Measurements from ENCODE around the gene ACVR1B.
A peak's percentile ranks its signal among the peaks of the same experiment; 100 is the strongest.
"Not testable (repeated sequence)": the region's sequence is repeated elsewhere in the genome, so short reads cannot be mapped to it uniquely, and the experiment has no call there.

Gene ACVR1B

DNA sequence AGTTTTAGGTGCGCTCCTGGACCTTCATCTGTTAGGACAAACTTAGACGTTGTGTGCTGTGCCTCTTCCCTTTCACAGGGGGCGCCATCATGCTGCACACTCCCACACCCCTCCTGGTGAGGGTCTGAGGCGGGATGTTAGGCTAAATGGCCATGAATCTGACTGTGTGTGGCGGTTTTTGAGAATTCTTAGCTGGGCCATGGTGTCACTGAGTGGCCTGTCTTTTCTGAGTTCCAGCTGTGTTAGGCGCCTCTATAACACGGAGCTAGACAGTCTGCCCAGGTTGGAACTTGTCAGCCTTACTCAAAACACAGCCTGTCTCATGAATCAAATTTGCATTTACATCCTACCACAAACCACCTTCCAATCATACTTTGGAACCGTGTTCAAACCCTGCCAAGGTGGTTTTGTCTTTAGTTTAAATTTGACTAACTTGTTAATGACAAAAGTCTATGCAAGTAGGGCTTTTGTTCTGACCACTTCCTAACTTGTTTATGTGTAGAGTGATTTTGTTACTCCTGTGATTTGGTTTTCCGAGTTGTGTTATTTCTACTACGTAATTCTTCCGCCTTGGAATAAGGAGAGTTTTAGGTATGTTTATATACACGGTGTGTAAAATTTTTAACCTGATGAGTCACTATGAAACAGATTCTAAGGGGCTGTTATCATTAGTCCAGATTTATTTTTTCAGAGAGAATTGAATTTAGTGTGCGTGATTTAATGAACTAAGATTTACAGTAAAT lies 19.6 kb downstream of the ACVR1B start:
- DNase-seq (ENCODE audit: low read depth in 2 of 2): peak; percentile 32 to 33

DNA sequence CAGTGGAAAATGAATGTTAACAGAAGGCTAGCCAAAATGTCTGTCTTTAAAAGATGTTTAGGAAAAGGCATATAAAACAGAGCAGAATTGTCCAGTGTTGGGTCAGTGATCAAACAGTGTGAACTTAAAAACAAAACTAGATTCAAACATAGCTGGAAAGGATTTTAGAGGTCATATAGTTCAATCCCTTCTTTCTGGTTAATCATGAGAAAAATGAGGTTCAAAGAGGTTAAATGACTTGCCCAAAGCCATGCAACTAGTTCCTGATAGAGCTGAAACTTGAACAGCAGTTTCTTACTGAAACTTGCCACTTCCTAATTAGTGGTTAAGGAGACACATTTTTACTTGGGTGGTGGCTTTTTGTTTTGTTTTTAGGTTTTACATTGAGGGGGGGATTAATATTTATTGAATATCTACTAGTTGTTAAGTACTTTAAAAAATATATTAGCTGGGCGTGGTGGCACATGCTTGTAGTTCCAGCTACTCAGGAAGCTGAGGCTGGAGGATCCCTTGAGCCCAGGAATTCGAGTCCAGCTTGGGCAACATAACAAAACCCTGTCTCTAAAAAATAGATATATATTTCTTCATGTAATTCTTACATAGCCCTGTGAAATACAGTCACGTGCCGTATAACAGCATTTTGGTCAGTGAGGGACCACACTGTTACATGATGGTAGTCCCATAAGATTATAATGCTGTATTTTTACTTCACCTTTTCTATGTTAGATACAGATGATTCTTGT lies 20.4 kb downstream of the ACVR1B start:
- no peak for DNase-seq (ENCODE audit: low read depth in 2 of 2)

DNA sequence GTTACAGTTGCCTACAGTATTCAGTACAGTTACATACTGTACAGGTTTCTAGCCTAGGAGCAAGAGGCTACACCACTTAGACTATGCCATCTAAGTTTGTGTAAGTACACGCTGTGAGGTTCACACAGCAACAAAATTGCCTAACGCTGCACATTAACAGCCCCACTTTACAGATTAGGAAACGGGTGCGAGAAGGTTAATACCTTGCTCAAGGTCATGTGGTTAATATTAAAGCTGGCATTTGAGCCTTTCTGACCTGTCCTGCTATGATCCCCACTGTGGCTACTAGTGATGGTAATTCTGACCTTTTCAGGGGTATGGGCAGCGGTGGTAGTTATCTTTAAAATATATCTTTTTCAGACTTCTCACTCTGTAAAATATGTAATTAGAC lies 20.9 kb downstream of the ACVR1B start:
- no peak for DNase-seq (ENCODE audit: low read depth in 2 of 2)

DNA sequence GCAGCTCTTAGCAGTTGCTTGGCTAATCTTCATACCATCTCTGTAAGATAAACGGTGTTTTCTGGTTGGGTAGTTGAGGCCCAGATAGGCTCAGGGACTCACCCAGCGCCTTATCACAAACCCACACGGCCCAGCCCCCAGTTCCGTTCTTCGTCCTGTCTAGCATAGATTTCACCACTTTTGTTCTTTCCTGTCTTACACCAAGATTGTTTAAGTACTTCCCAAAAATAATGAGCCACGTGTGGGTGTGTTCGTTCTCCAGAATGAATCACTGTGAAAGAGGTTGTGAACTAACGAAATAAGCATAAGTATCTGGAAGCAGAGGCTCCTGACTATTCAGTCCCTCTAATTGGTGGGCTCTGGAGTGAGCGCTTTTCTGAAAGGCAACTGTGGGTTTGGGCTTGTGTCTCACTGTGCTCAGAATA lies 21.4 kb downstream of the ACVR1B start:
- peak; percentile 40 to 65 for DNase-seq (ENCODE audit: low read depth in 2 of 2)

DNA sequence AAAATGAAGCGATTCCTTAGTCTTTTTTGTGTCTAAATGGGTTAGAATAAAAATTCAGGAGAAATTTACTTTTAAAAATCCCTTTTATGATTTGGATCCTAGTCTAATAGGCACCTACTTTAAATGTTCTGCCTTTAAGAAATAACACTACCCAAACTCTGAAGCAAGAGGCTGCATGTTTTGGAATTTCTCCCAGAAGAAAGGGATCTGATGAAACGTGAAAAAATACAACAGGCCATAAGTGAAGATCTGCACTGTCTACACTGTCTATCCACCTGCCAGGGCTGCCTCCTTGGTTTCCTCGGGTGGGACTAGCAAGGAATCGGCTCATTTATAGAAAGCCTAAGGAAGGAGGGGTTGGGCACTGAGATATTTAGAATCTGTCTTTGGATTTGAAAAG lies 22.1 kb downstream of the ACVR1B start:
- no peak for DNase-seq (ENCODE audit: low read depth in 2 of 2)

DNA sequence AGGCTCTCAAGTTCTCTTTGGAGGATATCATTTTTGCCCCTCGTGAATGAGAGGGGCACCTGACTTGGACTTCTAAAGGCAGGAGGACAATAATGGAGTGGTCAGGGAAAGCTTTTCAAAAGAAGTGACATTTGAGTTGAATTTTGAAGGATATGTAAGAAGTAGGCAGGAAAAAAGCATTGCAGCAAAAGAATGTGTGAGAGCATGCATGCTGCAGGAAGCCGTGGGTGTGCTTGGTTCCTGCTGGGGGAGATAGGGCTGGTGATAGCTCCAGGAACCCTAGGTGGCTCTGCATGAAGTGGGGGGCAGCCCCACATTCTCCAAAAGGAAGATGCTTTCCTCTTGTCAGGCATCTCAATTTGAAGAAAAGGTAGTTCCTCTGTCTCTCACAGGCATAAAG lies 23.1 kb downstream of the ACVR1B start:
- no peak for DNase-seq (ENCODE audit: low read depth in 2 of 2)

DNA sequence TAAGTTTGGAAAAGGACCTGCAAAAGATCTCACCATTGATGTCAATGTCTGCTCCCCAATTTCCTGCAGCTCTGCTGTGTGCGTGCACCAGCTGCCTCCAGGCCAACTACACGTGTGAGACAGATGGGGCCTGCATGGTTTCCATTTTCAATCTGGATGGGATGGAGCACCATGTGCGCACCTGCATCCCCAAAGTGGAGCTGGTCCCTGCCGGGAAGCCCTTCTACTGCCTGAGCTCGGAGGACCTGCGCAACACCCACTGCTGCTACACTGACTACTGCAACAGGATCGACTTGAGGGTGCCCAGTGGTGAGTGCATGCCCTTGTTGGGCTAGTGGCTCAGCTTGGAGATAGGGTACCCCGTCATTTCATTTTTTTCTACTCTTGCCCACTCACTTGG lies 23.7 kb downstream of the ACVR1B start:
- no peak for DNase-seq (ENCODE audit: low read depth in 2 of 2)

DNA sequence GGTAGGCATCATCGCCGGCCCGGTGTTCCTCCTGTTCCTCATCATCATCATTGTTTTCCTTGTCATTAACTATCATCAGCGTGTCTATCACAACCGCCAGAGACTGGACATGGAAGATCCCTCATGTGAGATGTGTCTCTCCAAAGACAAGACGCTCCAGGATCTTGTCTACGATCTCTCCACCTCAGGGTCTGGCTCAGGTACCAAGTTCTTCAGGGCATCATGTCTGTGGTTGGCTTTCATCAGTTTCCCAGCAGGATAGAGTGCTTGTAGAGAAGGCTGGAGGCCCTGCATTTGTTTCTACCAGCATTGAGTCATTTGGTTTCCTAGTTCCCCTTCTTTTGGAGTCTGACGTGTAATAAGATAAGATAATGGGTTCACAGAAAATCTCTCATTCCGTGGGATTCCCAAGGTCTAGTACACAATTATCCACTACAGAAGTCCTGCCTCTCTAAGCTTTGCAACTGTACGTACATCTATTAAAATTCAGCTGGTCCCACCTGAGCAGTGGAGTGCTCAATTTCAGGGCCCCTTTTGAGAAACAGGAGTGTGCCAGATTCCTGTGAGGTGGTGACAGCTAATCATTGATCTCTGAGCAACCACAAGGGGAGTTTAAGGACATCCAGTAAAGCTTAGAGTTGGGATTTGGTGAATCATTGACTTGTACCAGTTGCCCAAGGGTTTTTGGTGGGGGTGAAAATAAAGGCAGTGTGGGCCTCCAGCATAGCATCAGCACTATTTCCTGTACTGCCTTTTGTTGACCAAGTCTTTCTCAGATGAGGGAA lies 25.1 kb downstream of the ACVR1B start:
- no peak for DNase-seq (ENCODE audit: low read depth in 2 of 2)

DNA sequence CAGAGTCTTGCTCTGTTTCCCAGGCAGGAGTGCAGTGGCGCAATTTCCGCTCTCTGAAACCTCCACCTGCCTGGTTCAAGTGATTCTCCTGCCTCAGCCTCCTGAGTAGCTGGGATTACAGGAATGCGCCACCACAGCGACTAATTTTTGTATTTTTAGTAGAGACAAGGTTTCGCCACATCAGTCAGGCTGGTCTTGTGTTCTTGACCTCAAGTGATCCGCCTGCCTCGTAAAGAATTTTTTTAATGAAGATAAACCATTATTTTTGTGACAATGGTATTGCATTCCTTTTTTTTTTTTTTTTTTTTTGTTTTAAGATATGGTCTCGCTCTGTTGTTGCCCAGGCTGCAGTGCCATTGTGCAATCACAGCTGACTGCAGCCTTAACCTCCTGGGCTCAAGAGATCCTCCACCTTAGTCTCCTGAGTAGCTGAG lies 25.8 kb downstream of the ACVR1B start:
- DNase-seq (ENCODE audit: low read depth in 2 of 2): no peak

DNA sequence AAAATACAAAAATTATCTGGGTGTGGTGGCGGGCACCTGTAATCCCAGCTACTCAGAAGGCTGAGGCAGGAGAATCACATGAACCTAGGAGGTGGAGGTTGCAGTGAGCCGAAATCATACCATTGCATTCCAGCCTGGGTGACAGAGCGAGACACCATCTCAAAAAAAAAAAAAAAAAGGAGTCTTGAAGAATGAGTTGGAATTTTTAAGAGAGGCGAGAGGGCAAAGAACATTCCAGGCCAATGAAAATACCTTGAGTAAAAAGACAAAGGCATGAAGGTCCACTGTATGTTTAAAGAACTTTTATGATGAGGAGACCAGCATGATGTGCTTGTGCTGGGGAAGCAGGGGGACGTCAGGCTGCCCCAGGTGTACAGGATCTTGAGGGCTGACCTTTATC lies 27.8 kb downstream of the ACVR1B start:
- DNase-seq (ENCODE audit: low read depth in 2 of 2): not testable (repeated sequence)

DNA sequence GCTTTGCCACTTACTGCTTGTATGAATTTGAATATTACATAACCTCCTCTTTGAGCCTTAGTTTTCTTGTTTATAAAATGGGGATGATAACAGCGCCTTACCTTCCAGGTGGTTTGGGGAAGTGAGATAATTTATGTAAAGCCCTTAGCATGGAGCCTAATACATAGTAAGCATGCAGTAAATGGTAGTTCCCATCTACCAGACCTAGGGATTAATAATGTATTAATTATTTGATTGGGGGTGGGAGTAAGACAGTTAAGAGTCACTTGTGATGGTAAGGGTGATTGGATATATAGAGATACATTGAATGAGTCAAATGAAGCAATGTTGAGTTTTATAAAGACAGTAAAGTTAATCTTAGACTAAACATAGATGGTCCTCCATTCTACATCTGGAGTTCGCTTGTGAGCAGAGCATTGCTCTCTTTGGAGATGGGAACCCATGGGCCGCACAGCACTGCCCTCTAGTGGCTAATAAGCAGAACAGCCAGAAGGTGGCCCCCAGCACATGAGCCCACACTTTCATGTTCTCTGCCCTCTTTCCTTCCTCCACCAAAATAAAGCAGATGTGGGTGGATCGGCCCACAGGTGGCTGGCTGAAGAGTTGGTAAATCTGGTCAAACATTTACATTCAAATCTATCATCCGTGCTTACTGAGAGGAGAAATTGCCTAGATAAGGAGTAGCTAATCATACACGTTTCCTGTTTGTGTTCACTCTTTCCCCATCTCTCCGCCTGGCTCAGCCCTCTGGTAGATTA lies 28.7 kb downstream of the ACVR1B start:
- DNase-seq (ENCODE audit: low read depth in 2 of 2): peak; percentile 36 to 49

DNA sequence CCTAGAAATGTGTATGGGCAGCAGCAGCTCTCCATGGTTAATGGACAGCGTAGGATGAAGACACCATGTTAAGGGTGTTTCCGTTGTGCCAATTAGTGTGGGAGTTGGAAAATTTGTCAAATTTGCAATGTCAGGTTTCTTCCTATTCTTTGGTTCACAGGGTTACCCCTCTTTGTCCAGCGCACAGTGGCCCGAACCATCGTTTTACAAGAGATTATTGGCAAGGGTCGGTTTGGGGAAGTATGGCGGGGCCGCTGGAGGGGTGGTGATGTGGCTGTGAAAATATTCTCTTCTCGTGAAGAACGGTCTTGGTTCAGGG lies 29.3 kb downstream of the ACVR1B start:
- no peak for DNase-seq (ENCODE audit: low read depth in 2 of 2)

DNA sequence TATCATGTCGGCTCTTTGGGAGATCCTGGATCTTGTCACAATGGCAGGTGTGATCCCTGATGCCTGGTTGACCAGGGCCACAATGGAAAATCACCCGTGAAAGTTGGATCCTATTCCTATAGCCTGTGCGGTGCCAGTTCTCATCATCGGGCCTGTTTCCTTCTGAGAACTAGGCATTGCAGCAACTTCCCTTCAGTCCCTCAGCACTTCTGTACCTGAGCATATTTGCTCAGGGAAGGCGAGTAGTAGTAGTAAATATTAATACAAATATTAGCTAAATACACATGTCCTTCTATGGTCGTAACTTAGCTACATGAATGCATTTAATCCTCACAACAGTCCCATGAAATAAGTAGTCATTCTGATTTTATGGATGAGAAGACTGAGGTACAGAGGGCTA lies 33.2 kb downstream of the ACVR1B start:
- no peak for DNase-seq (ENCODE audit: low read depth in 2 of 2)

DNA sequence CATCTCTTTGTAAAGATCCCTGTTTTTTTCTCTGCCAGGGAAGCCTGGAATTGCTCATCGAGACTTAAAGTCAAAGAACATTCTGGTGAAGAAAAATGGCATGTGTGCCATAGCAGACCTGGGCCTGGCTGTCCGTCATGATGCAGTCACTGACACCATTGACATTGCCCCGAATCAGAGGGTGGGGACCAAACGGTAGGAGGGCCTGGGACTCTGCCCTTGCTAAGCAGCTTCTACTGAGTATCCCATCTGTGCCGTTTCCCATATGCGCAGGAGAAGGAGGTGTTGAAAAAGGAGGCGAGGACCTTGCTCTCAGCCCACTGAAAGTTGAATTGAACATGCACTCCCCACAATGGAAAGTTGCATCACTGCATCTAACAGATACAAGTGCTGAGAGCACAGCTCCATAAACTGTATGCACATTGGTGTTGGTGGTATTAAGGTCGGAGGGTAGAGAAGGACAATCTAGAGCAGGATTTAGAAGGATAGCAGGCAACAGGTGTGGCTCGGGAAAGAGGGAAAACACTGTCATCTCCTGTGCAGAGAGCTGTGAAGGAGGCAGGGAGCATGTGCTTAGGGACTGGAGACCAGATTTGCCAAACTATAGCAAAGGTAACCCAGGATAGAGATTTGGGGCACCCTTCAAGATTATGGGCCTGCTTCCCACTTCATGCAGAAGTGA lies 33.8 kb downstream of the ACVR1B start:
- DNase-seq (ENCODE audit: low read depth in 2 of 2): no peak

DNA sequence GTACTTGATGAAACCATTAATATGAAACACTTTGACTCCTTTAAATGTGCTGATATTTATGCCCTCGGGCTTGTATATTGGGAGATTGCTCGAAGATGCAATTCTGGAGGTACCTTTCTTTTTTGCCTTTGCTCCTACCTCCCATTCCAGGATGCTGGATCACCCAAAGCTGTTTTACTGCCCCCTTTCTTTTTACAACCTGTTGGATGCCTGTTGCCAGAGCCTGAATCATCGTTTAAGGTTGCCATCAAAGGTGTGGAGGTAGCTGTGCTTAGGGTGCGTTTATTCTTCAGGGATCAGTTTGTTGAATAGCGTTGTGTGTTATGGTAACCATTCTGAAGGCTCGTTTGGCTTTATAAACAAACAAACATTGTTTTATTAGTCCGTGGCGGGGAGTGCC lies 35.3 kb downstream of the ACVR1B start:
- DNase-seq (ENCODE audit: low read depth in 2 of 2): no peak

DNA sequence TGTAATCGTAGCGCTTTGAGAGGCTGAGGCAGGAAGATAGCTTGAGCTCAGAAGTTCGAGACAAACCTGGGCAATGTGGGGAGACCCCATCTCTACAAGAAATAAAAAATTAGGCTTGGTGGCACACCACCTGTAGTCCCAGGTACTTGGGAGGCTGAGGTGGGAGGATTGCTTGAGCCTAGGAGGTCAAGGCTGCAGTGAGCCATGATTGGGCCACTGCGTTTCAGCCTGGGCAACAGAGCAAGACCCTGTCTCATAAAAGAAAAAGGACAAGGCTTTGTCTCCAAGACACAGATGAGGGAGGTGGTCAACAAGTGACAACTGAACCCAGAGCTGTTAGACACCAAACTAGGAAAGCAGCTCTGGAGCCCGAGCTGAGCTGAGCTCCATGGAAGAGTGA lies 40.7 kb downstream of the ACVR1B start:
- no peak for DNase-seq (ENCODE audit: low read depth in 2 of 2)

DNA sequence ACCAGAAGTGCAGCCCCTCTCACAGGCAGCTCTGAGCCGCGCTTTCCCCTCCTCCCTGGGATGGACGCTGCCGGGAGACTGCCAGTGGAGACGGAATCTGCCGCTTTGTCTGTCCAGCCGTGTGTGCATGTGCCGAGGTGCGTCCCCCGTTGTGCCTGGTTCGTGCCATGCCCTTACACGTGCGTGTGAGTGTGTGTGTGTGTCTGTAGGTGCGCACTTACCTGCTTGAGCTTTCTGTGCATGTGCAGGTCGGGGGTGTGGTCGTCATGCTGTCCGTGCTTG lies 43.0 kb downstream of the ACVR1B start:
- DNase-seq (ENCODE audit: low read depth in 2 of 2): no peak

DNA sequence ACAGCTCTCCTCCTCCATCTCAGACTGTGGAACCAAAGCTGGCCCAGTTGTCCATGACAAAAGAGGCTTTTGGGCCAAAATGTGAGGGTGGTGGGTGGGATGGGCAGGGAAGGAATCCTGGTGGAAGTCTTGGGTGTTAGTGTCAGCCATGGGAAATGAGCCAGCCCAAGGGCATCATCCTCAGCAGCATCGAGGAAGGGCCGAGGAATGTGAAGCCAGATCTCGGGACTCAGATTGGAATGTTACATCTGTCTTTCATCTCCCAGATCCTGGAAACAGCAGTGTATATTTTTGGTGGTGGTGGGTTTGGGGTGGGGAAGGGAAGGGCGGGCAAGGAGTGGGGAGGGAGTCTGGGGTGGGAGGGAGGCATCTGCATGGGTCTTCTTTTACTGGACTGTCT lies 43.5 kb downstream of the ACVR1B start:
- DNase-seq (ENCODE audit: low read depth in 2 of 2): no peak

DNA sequence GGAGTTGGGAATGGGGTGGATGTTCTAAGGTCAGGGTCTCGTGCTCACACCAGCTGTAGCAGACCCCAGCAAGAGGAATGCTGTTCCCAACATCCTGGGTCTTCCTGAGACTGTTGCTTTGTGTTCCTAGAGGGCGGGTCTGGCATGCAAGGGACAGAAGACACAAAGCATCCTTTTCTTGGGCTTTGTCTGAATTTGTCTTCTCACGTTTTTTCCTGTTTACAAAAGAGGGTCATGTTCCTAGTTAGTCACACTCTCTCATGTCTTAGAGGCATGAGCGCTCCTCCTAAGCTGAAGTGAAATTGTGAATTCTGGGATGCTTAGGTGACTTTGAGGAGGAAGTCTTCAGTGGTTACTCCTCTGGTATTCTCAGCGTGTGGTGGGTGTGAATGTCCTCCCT lies 45.6 kb downstream of the ACVR1B start:
- DNase-seq (ENCODE audit: low read depth in 2 of 2): no peak

DNA sequence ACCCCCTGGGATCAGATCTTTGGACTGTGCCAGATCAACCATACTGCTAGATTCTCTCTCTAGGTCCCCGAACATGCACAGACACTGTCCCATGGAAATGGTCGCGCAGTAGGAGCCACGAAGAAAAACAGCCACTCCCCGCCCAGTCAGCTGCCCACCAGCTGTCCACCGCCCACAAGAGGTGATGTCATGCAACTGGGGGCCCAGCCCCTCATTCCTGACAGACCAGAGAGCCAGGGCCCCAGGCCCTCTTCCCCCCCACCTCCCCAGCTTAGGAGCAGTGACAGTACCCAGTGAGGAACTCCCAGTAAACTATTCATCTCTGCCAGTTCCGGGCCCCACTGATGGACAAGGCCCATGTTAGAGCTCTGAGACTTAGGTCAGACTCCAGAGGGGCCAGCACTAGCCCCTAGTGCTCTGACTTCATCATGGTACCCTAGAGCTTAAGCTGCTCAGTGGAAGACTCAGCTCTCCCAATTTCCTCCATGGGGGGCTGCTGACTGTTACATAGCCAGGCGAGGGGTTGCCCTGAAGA lies 51.6 kb downstream of the ACVR1B start:
- no peak for DNase-seq (ENCODE audit: low read depth in 2 of 2)

DNA sequence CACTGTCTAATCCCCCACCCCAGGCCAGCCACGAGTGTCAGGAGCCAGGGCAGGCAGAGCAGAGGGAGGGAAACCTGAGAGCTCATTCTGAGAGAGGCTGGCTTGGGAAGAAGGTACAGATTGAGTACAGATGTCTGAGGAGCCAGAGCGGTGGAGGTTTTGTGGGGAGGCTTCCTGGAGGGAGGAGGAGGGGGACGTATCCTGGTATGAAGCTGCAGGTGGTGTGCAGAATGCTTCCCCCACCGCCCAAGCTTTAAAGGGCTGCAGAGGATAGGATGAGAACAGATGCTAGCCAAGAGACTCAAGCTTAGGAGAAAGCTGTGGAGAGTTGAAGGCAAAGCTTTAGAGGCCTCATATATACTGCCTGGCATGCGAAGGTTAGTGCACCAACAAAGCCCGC lies 52.1 kb downstream of the ACVR1B start:
- DNase-seq (ENCODE audit: low read depth in 2 of 2): no peak
